Kidney (tissue), 14 donors: ENCODE results near the gene KRTAP5-6. TPM values are rescaled to one million over a fixed set of nuclear protein-coding genes. Genes with fewer than 3 reads are reported as not detected.

Source experiments
- DNase-seq, 5 donors: peaks; one replicate each; pipeline ENCODE4 v3.0.0-alpha.2; 2013 to 2020
- FAIRE-seq: peaks from 2 replicates; lab custom pipeline; 2012; peaks lifted over from hg19 to GRCh38; lab: Jason Lieb, UNC
- H3K27ac ChIP-seq, 2 donors: one replicate each; pipeline ENCODE4 v1.7.0; 2013; ENCODE audit warnings: low read depth in 2 of 2, low read length in 2 of 2, inconsistent platforms in 1 of 2
- H3K27me3 ChIP-seq: one replicate; pipeline ENCODE4 v1.7.1; 2013; ENCODE audit warnings: low read length, inconsistent platforms; ENCODE audit not compliant: control insufficient read depth, insufficient read depth
- H3K36me3 ChIP-seq, 3 donors: one replicate each; pipeline versions ENCODE4 v1.7.0 to v1.7.1; 2013; ENCODE audit warnings: low read length in 3 of 3, control low read depth in 1 of 3, inconsistent platforms in 1 of 3; ENCODE audit not compliant: insufficient read depth in 3 of 3, control insufficient read depth in 2 of 3
- H3K4me1 ChIP-seq, 3 donors: one replicate each; pipeline versions ENCODE4 v1.7.0 to v1.7.1; 2013; ENCODE audit warnings: low read length in 3 of 3, inconsistent platforms in 1 of 3, low read depth in 1 of 3; ENCODE audit not compliant: control insufficient read depth in 2 of 3, insufficient read depth in 2 of 3
- H3K4me3 ChIP-seq, 3 donors: one replicate each; pipeline versions ENCODE4 v1.7.0 to v1.8.1; 2013; ENCODE audit warnings: low read length in 3 of 3, control low read depth in 1 of 3, inconsistent platforms in 1 of 3
- H3K9ac ChIP-seq, 3 donors: one replicate each; pipeline versions ENCODE4 v1.7.0 to v1.7.1; 2013; ENCODE audit warnings: low read length in 3 of 3, control low read depth in 1 of 3, inconsistent platforms in 1 of 3
- H3K9me3 ChIP-seq, 3 donors: one replicate each; pipeline versions ENCODE4 v1.7.0 to v1.7.1; 2013; ENCODE audit warnings: low read length in 3 of 3, control low read depth in 1 of 3, inconsistent platforms in 1 of 3; ENCODE audit not compliant: control insufficient read depth in 2 of 3, insufficient read depth in 1 of 3
- CTCF ChIP-seq: IDR thresholded peaks from 3 replicates; pipeline ENCODE4 v1.5.1; 2012; ENCODE audit warnings: mild to moderate bottlenecking, moderate library complexity, borderline replicate concordance; ENCODE audit not compliant: insufficient read depth; ENCODE audit errors: extremely low read depth
- intact Hi-C: fragments of 100-400 bp; cut with DNase I; formaldehyde crosslinking; loops from one replicate; pipeline ENCODE4 v1.11.1; 2022
- polyA plus RNA-seq: library from polyadenylated mRNA; stranded (reverse); fragments of 350-450 nt; fragmentation: Illumina TruSeq; extraction: RNeasy Lipid Tissue Mini Kit (QIAGEN cat#74804); gene quantifications from one replicate; pipeline ENCODE4 v1.2.3, GENCODE V29; 2014; ENCODE audit warnings: low read depth, low replicate concordance; ENCODE audit not compliant: insufficient read depth
- total RNA-seq: library from RNA; stranded (reverse); fragmentation: NEBNext Ultra II Directional; extraction: Animal tissue kit (Norgen Biotek cat#: 25700); gene quantifications from one replicate; pipeline ENCODE4 v1.2.1, GENCODE V29; 2021
- donor health status: control.
- donor health status: control.
- donor health status: control.
- donor health status: control.
- donor health status: control.
- donor health status: DM: yes; HTN: yes; CAD: no.
- donor health status: Normal renal cell carcinoma (clear cell type).

Gene KRTAP5-6
- total and polyA plus RNA-seq, 2 donors from 2014 or later, result not detected

GRCh38 chr11:1653541-1654387 is 43.2 kb upstream of the KRTAP5-6 start:
- TF ChIP-seq CTCF, result no peak
- DNase-seq, result peak in 1 of 5 donors; percentile 52
- Histone ChIP-seq H3K9me3 (no peaks in the 10 kb centered on the region), H3K36me3 (no peaks in the 10 kb centered on the region), H3K4me1 (peaks cover 0 to 10% (median 0%) of the 10 kb centered on the region in 3 donors), H3K4me3 (no peak overlapping the region), H3K9ac (no peak overlapping the region), H3K27ac (no peak overlapping the region), H3K27me3 (no peaks in the 10 kb centered on the region)
- intact Hi-C loops, result loop anchor here (10.0 kb wide), 1 partner anchor 501 kb away; no protein-coding TSS in a partner anchor
- FAIRE-seq, result no peak

- peak in 3 of 5 donors; percentile 39 to 70 (median 70) for DNase-seq
- H3K27ac ChIP-seq, result no peak overlapping the region
- TF ChIP-seq CTCF, result no peak
- FAIRE-seq, result no peak
- H3K9me3 ChIP-seq, result no peaks in the 10 kb centered on the region
- no peaks in the 10 kb centered on the region for H3K27me3 ChIP-seq
- no peak overlapping the region for H3K9ac ChIP-seq
- H3K36me3 ChIP-seq, result no peaks in the 10 kb centered on the region
- intact Hi-C loops, result loop anchor here (10.0 kb wide), 1 partner anchor 500 kb away; no protein-coding TSS in a partner anchor
- H3K4me3 ChIP-seq, result no peak overlapping the region
- peaks cover 0 to 10% (median 0%) of the 10 kb centered on the region in 3 donors for H3K4me1 ChIP-seq
These were observed 42.4 kb upstream of the KRTAP5-6 start for GRCh38 chr11:1654388-1655167.

GRCh38 chr11:1655168-1656060 is 41.6 kb upstream of the KRTAP5-6 start:
- no peak for TF ChIP-seq CTCF
- FAIRE-seq (no peak), DNase-seq (peak in 1 of 5 donors; percentile 51)
- no peak overlapping the region for H3K4me3 ChIP-seq
- H3K36me3 ChIP-seq, result no peaks in the 10 kb centered on the region
- H3K27me3 ChIP-seq, result no peaks in the 10 kb centered on the region
- no peak overlapping the region for H3K9ac ChIP-seq
- no peaks in the 10 kb centered on the region for H3K9me3 ChIP-seq
- intact Hi-C loops, result loop anchor here (10.0 kb wide), 1 partner anchor 499 kb away; no protein-coding TSS in a partner anchor
- no peak overlapping the region for H3K27ac ChIP-seq
- H3K4me1 ChIP-seq, result peaks cover 0 to 8% (median 0%) of the 10 kb centered on the region in 3 donors
